Measurements from ENCODE around the gene CHAT. TPM values are rescaled to one million over a fixed set of nuclear protein-coding genes. Genes with fewer than 3 reads are reported as not detected.

CHAT gene
- polyA plus RNA-seq, 5 donors, result not detected

- DNase-seq, result no peak
Measured at GRCh38 chr10:49629431-49629881, 15.6 kb downstream of the CHAT start.

GRCh38 chr10:49631975-49632374 lies 18.1 kb downstream of the CHAT start:
- DNase-seq, result no peak

GRCh38 chr10:49632406-49633317 lies 18.8 kb downstream of the CHAT start:
- no peak for DNase-seq

GRCh38 chr10:49633327-49634068 lies 19.7 kb downstream of the CHAT start:
- no peak for DNase-seq

- DNase-seq, result no peak
Measured at GRCh38 chr10:49634069-49634660, 20.3 kb downstream of the CHAT start.

GRCh38 chr10:49642311-49642710 lies 28.5 kb downstream of the CHAT start:
- no peak for DNase-seq

- DNase-seq, result no peak
Measured at GRCh38 chr10:49643241-49644034, 29.6 kb downstream of the CHAT start.

GRCh38 chr10:49644035-49644646 lies 30.3 kb downstream of the CHAT start:
- no peak for DNase-seq

GRCh38 chr10:49645417-49645816 lies 31.6 kb downstream of the CHAT start:
- no peak for DNase-seq

GRCh38 chr10:49645871-49646870 lies 32.3 kb downstream of the CHAT start:
- DNase-seq, result no peak

- DNase-seq, result no peak
Measured at GRCh38 chr10:49647554-49647953, 33.7 kb downstream of the CHAT start.

GRCh38 chr10:49647985-49648795 lies 34.4 kb downstream of the CHAT start:
- DNase-seq, result no peak

- DNase-seq, result no peak
Measured at GRCh38 chr10:49649294-49649693, 35.5 kb downstream of the CHAT start.

- DNase-seq, result no peak
Measured at GRCh38 chr10:49649936-49650723, 36.3 kb downstream of the CHAT start.

- no peak for DNase-seq
Measured at GRCh38 chr10:49650724-49651034, 36.8 kb downstream of the CHAT start.

- no peak for DNase-seq
Measured at GRCh38 chr10:49651039-49651835, 37.4 kb downstream of the CHAT start.

- DNase-seq, result no peak
Measured at GRCh38 chr10:49651917-49652316, 38.1 kb downstream of the CHAT start.

All from right lung (tissue), 5 donors.